Measurements from ENCODE around the gene CD4.

The CD4 gene

GRCh38 chr12:6833189-6833890 lies 44.0 kb downstream of the CD4 start:
- no peak for DNase-seq (ENCODE audit: low spot score)
- no peak overlapping the region for H3K27ac ChIP-seq
- no peak for TF ChIP-seq CTCF (conservative IDR thresholded peaks at IDR 0.05; ENCODE audit: low read depth)
- ChIA-PET CTCF (no interaction called here), POLR2A (ENCODE audit: low non-redundant PET) (interaction anchor here (0.7 kb wide), 2 partner anchors 80 to 109 kb away, joined by 3 read pairs; partner anchors contain the start of gene MLF2)

GRCh38 chr12:6834254-6834653 lies 44.9 kb downstream of the CD4 start:
- no peak for TF ChIP-seq CTCF (conservative IDR thresholded peaks at IDR 0.05; ENCODE audit: low read depth)
- H3K27ac ChIP-seq: no peak overlapping the region
- CTCF ChIA-PET: interaction anchor here (0.5 to 2.2 kb wide), 6 partner anchors 10 to 136 kb away, joined by 3 to 10 read pairs (median 6); partner anchors contain the start of gene GPR162
- DNase-seq (ENCODE audit: low spot score): no peak
- POLR2A ChIA-PET (ENCODE audit: low non-redundant PET): interaction anchor here (0.7 kb wide), 1 partner anchor 81 kb away, joined by 3 read pairs; the partner anchor contains the start of gene MLF2

GRCh38 chr12:6834873-6835272 lies 45.5 kb downstream of the CD4 start:
- DNase-seq (ENCODE audit: low spot score): no peak
- ChIA-PET CTCF (interaction anchor here (0.5 to 2.2 kb wide), 9 partner anchors 10 to 137 kb away, joined by 3 to 10 read pairs (median 5); partner anchors contain the start of genes GPR162 and MLF2), POLR2A (ENCODE audit: low non-redundant PET) (no interaction called here)
- TF ChIP-seq CTCF (conservative IDR thresholded peaks at IDR 0.05; ENCODE audit: low read depth): no peak
- H3K27ac ChIP-seq: no peak overlapping the region

- DNase-seq (ENCODE audit: low spot score): no peak
- POLR2A ChIA-PET (ENCODE audit: low non-redundant PET): no interaction called here
- no peak overlapping the region for H3K27ac ChIP-seq
- no peak for TF ChIP-seq CTCF (conservative IDR thresholded peaks at IDR 0.05; ENCODE audit: low read depth)
- CTCF ChIA-PET: interaction anchor here (0.6 to 1.1 kb wide), 5 partner anchors 10 to 103 kb away, joined by 3 to 5 read pairs (median 3); no protein-coding TSS in a partner anchor
Observed at GRCh38 chr12:6836851-6837250, 47.5 kb downstream of the CD4 start.

- no peak for DNase-seq (ENCODE audit: low spot score)
- TF ChIP-seq CTCF (conservative IDR thresholded peaks at IDR 0.05; ENCODE audit: low read depth): no peak
- CTCF ChIA-PET: interaction anchor here (0.5 to 1.0 kb wide), 3 partner anchors 15 to 34 kb away, joined by 3 read pairs; no protein-coding TSS in a partner anchor
- POLR2A ChIA-PET (ENCODE audit: low non-redundant PET): no interaction called here
- no peak overlapping the region for H3K27ac ChIP-seq
Observed at GRCh38 chr12:6837370-6838060, 48.2 kb downstream of the CD4 start.

- CTCF ChIA-PET: interaction anchor here (0.7 kb wide), 1 partner anchor 34 kb away, joined by 3 read pairs; the partner anchor contains the start of gene SPSB2
- DNase-seq (ENCODE audit: low spot score): no peak
- no peak overlapping the region for H3K27ac ChIP-seq
Observed at GRCh38 chr12:6838854-6839253, 49.5 kb downstream of the CD4 start.

More at GRCh38 chr12:6838854-6839253, 49.5 kb downstream of the CD4 start:
- POLR2A ChIA-PET (ENCODE audit: low non-redundant PET): no interaction called here
- no peak for TF ChIP-seq CTCF (conservative IDR thresholded peaks at IDR 0.05; ENCODE audit: low read depth)

Data from RWPE1 (cell line).